CD4-positive, CD25-positive, alpha-beta regulatory T cell (primary cell): Measurements from ENCODE around the gene TRIM61. TPM values are rescaled to one million over a fixed set of nuclear protein-coding genes. Genes with fewer than 3 reads are reported as not detected.
"Not testable (repeated sequence)": the region's sequence is repeated elsewhere in the genome, so short reads cannot be mapped to it uniquely, and the experiment has no call there.

Experiments
- ATAC-seq, 2 donors: fragments of 150-1000 bp; cut with Tn5 transposase; one replicate each; pipeline ENCODE4 v1.10.0; 2021; ENCODE audit warnings: low read depth in 2 of 2, moderate number of reproducible peaks in 2 of 2, moderate library complexity in 1 of 2
- DNase-seq, 3 donors: peaks; one replicate each; pipeline versions ENCODE4 v3.0.0 to v3.0.0-alpha.2; 2012 to 2022; ENCODE audit warnings: mixed read lengths in 1 of 3
- H3K27ac ChIP-seq: one replicate; pipeline ENCODE4 v1.7.0; 2013; ENCODE audit warnings: mild to moderate bottlenecking, low read length; ENCODE audit not compliant: insufficient read depth, poor library complexity, severe bottlenecking
- H3K27me3 ChIP-seq: one replicate; pipeline ENCODE4 v1.7.0; 2013; ENCODE audit warnings: low read length; ENCODE audit not compliant: control insufficient read depth, insufficient read depth
- H3K36me3 ChIP-seq: one replicate; pipeline ENCODE4 v1.7.0; 2013; ENCODE audit warnings: mild to moderate bottlenecking, low read length, moderate library complexity; ENCODE audit not compliant: control insufficient read depth, insufficient read depth
- H3K4me1 ChIP-seq: 2 replicates; pipeline ENCODE4 v1.7.0; 2013; ENCODE audit warnings: mild to moderate bottlenecking, low read length; ENCODE audit not compliant: insufficient read depth, control insufficient read depth, poor library complexity, severe bottlenecking
- H3K4me3 ChIP-seq: one replicate; pipeline ENCODE4 v1.7.0; 2013; ENCODE audit warnings: low read depth, mild to moderate bottlenecking, low read length, moderate library complexity
- H3K9me3 ChIP-seq, 2 experiments: 1 replicate in 1 of 2; 2 replicates in 1 of 2; pipeline ENCODE4 v1.7.0; 2013; ENCODE audit warnings: low read length in 2 of 2, mild to moderate bottlenecking in 1 of 2, moderate library complexity in 1 of 2; ENCODE audit not compliant: control insufficient read depth in 2 of 2
- H3K27ac Mint-ChIP-seq, 3 donors: one replicate each; pipeline ENCODE4 v1.8.0; 2020 to 2022; ENCODE audit warnings: mild to moderate bottlenecking in 3 of 3, mixed read lengths in 3 of 3, moderate library complexity in 2 of 3
- H3K27me3 Mint-ChIP-seq: one replicate; pipeline ENCODE4 v1.8.0; 2022; ENCODE audit warnings: mild to moderate bottlenecking, mixed read lengths
- H3K36me3 Mint-ChIP-seq: one replicate; pipeline ENCODE4 v1.8.0; 2020; ENCODE audit warnings: mixed read lengths
- H3K4me1 Mint-ChIP-seq, 4 donors: one replicate each; pipeline ENCODE4 v1.8.0; 2020 to 2022; ENCODE audit warnings: mixed read lengths in 4 of 4, mild to moderate bottlenecking in 1 of 4
- H3K4me3 Mint-ChIP-seq, 4 donors: one replicate each; pipeline ENCODE4 v1.8.0; 2020 to 2022; ENCODE audit warnings: mild to moderate bottlenecking in 4 of 4, mixed read lengths in 4 of 4, moderate library complexity in 3 of 4
- H3K9me3 Mint-ChIP-seq, 7 donors: one replicate each; pipeline ENCODE4 v1.8.0; 2020 to 2022; ENCODE audit warnings: mixed read lengths in 7 of 7, mild to moderate bottlenecking in 3 of 7, moderate library complexity in 2 of 7
- polyA plus RNA-seq, 4 donors: library from polyadenylated mRNA; unstranded; fragments of 300-500 nt; fragmentation: Illumina TruSeq; gene quantifications; one replicate each; pipeline ENCODE4 v1.2.3, GENCODE V29; 2021
- total RNA-seq: library from RNA; stranded (reverse); gene quantifications from one replicate; pipeline ENCODE4 v1.2.3, GENCODE V29; 2022

TRIM61 gene
- total and polyA plus RNA-seq, 5 donors from 2014 or later, result 0.25 to 1.5 (median 0.34) TPM; not detected in 1

GRCh38 chr4:165009493-165010227 lies 32.2 kb upstream of the TRIM61 start:
- Histone ChIP-seq H3K4me1 (no peaks in the 10 kb centered on the region), H3K27ac (no peak overlapping the region), H3K9me3 (no peaks in the 10 kb centered on the region), H3K27me3 (no peaks in the 10 kb centered on the region), H3K4me3 (no peak overlapping the region), H3K36me3 (no peaks in the 10 kb centered on the region)
- Mint-ChIP-seq H3K36me3 (no peaks in the 10 kb centered on the region), H3K4me1 (peaks cover 0 to 4% (median 0%) of the 10 kb centered on the region in 4 donors), H3K27ac (no peak overlapping the region), H3K4me3 (no peak overlapping the region), H3K27me3 (peaks cover 4% of the 10 kb centered on the region), H3K9me3 (peaks cover 0 to 1% (median 0%) of the 10 kb centered on the region in 7 donors)
- DNase-seq (no peak), ATAC-seq (no peak)

DNA sequence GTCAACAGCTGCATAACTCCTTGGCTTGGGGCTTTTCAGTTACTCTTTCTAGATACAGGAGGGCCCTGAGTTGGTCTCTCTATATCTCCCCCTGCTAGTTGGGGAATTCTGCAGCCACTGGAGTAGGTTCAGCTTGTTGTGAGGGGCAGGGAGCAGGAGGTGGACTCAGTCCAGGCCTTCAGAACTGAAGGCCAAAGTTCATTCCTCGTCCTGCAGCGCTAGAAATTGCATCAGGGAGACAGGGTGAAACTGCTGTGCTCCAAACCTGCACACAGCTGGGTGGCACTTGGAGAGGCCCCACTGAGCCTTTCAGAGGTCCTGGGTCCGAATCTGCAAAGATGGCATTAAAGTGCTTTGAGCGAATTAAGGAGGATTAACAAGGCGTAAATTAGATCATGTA lies 29.4 kb upstream of the TRIM61 start:
- peaks cover 4% of the 10 kb centered on the region for H3K27me3 Mint-ChIP-seq
- H3K9me3 Mint-ChIP-seq, result peaks cover 0 to 1% (median 0%) of the 10 kb centered on the region in 7 donors
- Histone ChIP-seq H3K36me3 (no peaks in the 10 kb centered on the region), H3K4me3 (no peak overlapping the region), H3K4me1 (no peaks in the 10 kb centered on the region), H3K27me3 (no peaks in the 10 kb centered on the region), H3K9me3 (no peaks in the 10 kb centered on the region), H3K27ac (no peak overlapping the region)
- H3K4me3 Mint-ChIP-seq, result no peak overlapping the region
- no peaks in the 10 kb centered on the region for H3K36me3 Mint-ChIP-seq
- no peak for ATAC-seq
- peaks cover 0 to 4% (median 0%) of the 10 kb centered on the region in 4 donors for H3K4me1 Mint-ChIP-seq
- no peak for DNase-seq
- H3K27ac Mint-ChIP-seq, result no peak overlapping the region

- peaks cover 0 to 1% (median 0%) of the 10 kb centered on the region in 7 donors for H3K9me3 Mint-ChIP-seq
- DNase-seq (no peak), ATAC-seq (no peak)
- Histone ChIP-seq H3K36me3 (no peaks in the 10 kb centered on the region), H3K4me3 (no peak overlapping the region), H3K27ac (no peak overlapping the region), H3K4me1 (no peaks in the 10 kb centered on the region), H3K27me3 (no peaks in the 10 kb centered on the region), H3K9me3 (no peaks in the 10 kb centered on the region)
- peaks cover 0 to 4% (median 0%) of the 10 kb centered on the region in 4 donors for H3K4me1 Mint-ChIP-seq
- no peaks in the 10 kb centered on the region for H3K36me3 Mint-ChIP-seq
- no peak overlapping the region for H3K27ac Mint-ChIP-seq
- peaks cover 3% of the 10 kb centered on the region for H3K27me3 Mint-ChIP-seq
- no peak overlapping the region for H3K4me3 Mint-ChIP-seq
Measured at GRCh38 chr4:165006456-165006855, 29.0 kb upstream of the TRIM61 start.

DNA sequence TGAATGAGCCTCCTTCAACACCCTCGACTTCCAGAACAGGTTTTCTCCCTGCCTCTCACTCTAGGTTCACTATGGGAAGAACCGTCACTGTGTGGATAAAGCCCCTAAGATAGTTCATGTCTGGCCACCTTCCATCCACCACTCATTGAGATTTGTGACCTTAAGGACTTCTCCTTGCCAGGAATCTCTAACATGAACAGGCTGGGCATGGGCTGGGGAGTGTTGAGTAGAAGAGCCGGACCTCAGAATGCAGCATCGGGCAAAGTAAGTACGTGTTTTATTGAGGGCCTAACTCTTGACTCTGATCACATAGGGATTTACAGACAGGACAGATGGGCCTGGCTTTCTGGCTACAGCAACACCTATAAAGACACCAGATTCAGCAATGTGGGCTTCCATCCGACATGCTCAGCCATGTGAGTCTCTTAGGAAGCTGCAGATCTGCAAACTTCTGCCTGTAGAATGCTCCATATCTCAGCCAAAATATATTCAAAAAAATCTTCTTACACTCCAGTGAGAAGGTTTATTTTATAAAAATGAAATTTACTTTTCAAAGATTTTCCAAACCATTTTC lies 28.0 kb upstream of the TRIM61 start:
- Histone ChIP-seq H3K4me3 (no peak overlapping the region), H3K4me1 (no peaks in the 10 kb centered on the region), H3K36me3 (no peaks in the 10 kb centered on the region), H3K27me3 (no peaks in the 10 kb centered on the region), H3K27ac (no peak overlapping the region), H3K9me3 (no peaks in the 10 kb centered on the region)
- ATAC-seq, result no peak
- no peaks in the 10 kb centered on the region for H3K27me3 Mint-ChIP-seq
- no peak for DNase-seq
- no peak overlapping the region for H3K4me3 Mint-ChIP-seq
- H3K27ac Mint-ChIP-seq, result no peak overlapping the region
- H3K4me1 Mint-ChIP-seq, result peaks cover 0 to 4% (median 0%) of the 10 kb centered on the region in 4 donors
- peaks cover 0 to 1% (median 0%) of the 10 kb centered on the region in 7 donors for H3K9me3 Mint-ChIP-seq
- H3K36me3 Mint-ChIP-seq, result no peaks in the 10 kb centered on the region

GRCh38 chr4:165001957-165002356 lies 24.5 kb upstream of the TRIM61 start:
- not testable (repeated sequence) for H3K4me1 Mint-ChIP-seq, H3K4me3 ChIP-seq, H3K4me3 Mint-ChIP-seq, H3K4me1 ChIP-seq, DNase-seq, H3K27me3 Mint-ChIP-seq, H3K27me3 ChIP-seq, H3K27ac Mint-ChIP-seq, H3K36me3 ChIP-seq, H3K36me3 Mint-ChIP-seq, H3K9me3 Mint-ChIP-seq, H3K27ac ChIP-seq, ATAC-seq, H3K9me3 ChIP-seq

DNA sequence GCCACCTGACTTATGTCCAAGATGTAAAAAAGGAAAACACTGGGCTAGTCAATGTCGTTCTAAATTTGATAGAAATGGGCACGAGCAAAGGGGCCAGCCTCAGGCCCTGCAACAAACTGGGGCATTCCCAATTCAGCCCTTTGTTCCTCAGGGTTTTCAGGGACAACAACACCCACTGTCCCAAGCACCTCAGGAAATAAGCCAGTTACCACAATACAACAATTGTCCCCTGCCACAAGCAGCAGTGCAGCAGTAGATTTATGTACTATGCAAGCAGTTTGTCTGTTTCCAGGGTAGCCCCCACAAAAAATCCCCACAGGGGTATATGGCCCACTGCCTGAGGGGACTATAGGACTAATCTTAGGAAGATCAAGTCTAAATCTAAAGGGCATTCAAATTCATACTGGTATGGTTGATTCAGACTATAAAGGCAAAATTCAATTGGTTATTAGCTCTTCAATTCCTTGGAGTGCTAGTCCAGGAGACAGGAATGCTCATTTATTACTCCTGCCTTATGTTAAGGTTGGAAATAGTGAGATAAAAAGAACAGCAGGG lies 21.1 kb upstream of the TRIM61 start:
- not testable (repeated sequence) for H3K4me3 ChIP-seq, ATAC-seq, H3K27ac Mint-ChIP-seq, H3K9me3 Mint-ChIP-seq, H3K36me3 Mint-ChIP-seq, H3K27me3 Mint-ChIP-seq, H3K27me3 ChIP-seq, H3K36me3 ChIP-seq, H3K4me3 Mint-ChIP-seq, H3K27ac ChIP-seq, H3K9me3 ChIP-seq, H3K4me1 ChIP-seq, H3K4me1 Mint-ChIP-seq, DNase-seq

DNA sequence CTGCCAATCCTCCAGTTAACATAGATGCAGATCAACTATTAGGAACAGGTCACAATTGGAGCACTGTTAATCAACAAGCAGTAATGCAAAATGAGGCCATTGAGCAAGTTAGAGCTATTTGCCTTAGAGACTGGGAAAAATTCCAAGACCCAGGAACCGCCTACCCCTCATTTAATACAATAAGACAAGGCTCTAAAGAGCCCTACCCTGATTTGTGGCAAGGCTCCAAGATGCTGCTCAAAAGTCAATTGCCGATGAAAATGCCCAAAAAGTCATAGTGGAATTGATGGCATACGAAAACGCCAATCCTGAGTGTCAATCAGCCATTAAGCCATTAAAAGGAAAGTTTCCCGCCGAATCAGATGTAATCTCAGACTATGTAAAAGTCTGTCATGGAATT lies 20.5 kb upstream of the TRIM61 start:
- no peak overlapping the region for H3K27ac ChIP-seq
- DNase-seq (no peak), ATAC-seq (no peak)
- Mint-ChIP-seq H3K9me3 (no peaks in the 10 kb centered on the region), H3K36me3 (no peaks in the 10 kb centered on the region), H3K27me3 (peaks cover 4% of the 10 kb centered on the region), H3K27ac (no peak overlapping the region), H3K4me1 (no peaks in the 10 kb centered on the region), H3K4me3 (no peak overlapping the region)
- no peaks in the 10 kb centered on the region for H3K27me3 ChIP-seq
- H3K4me3 ChIP-seq, result no peak overlapping the region
- H3K9me3 ChIP-seq, result no peaks in the 10 kb centered on the region
- H3K4me1 ChIP-seq, result no peaks in the 10 kb centered on the region
- no peaks in the 10 kb centered on the region for H3K36me3 ChIP-seq

- no peak for ATAC-seq
Measured at GRCh38 chr4:164997324-164997723, 19.9 kb upstream of the TRIM61 start.

More at GRCh38 chr4:164997324-164997723, 19.9 kb upstream of the TRIM61 start:
- DNase-seq, result no peak
- no peaks in the 10 kb centered on the region for H3K4me1 Mint-ChIP-seq
- H3K4me3 Mint-ChIP-seq, result no peak overlapping the region
- no peak overlapping the region for H3K4me3 ChIP-seq
- H3K9me3 Mint-ChIP-seq, result no peaks in the 10 kb centered on the region
- no peak overlapping the region for H3K27ac ChIP-seq
- no peaks in the 10 kb centered on the region for H3K36me3 ChIP-seq
- H3K27ac Mint-ChIP-seq, result no peak overlapping the region
- no peaks in the 10 kb centered on the region for H3K9me3 ChIP-seq
- H3K4me1 ChIP-seq, result no peaks in the 10 kb centered on the region
- H3K36me3 Mint-ChIP-seq, result no peaks in the 10 kb centered on the region
- H3K27me3 Mint-ChIP-seq, result peaks cover 4% of the 10 kb centered on the region
- H3K27me3 ChIP-seq, result no peaks in the 10 kb centered on the region
